Subcutaneous adipose tissue (tissue), 4 donors: Measurements from ENCODE around the gene CASKIN1. TPM values are rescaled to one million over a fixed set of nuclear protein-coding genes. Genes with fewer than 3 reads are reported as not detected.

Experiments used
- total RNA-seq, 4 donors: library from RNA; depleted of rRNA; stranded (reverse); fragments of >200 nt; gene quantifications; one replicate each; pipeline ENCODE4 v1.1.0, GENCODE V29; 2016
- TF ChIP-seq, protein P1 (sequence below): fragments of 450-650 bp; IDR thresholded peaks from one replicate; pipeline ENCODE4 v1.5.1; 2016; ENCODE audit warnings: low read depth, mild to moderate bottlenecking, control low read depth, antibody characterized with exemption, moderate library complexity

The CASKIN1 gene
- total RNA-seq, 4 donors from 2014 or later = not detected

GRCh38 chr16:2186064-2186463 is 10.3 kb downstream of the CASKIN1 start:
- TF ChIP-seq, protein P1, sequence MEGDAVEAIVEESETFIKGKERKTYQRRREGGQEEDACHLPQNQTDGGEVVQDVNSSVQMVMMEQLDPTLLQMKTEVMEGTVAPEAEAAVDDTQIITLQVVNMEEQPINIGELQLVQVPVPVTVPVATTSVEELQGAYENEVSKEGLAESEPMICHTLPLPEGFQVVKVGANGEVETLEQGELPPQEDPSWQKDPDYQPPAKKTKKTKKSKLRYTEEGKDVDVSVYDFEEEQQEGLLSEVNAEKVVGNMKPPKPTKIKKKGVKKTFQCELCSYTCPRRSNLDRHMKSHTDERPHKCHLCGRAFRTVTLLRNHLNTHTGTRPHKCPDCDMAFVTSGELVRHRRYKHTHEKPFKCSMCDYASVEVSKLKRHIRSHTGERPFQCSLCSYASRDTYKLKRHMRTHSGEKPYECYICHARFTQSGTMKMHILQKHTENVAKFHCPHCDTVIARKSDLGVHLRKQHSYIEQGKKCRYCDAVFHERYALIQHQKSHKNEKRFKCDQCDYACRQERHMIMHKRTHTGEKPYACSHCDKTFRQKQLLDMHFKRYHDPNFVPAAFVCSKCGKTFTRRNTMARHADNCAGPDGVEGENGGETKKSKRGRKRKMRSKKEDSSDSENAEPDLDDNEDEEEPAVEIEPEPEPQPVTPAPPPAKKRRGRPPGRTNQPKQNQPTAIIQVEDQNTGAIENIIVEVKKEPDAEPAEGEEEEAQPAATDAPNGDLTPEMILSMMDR = no peak

DNA sequence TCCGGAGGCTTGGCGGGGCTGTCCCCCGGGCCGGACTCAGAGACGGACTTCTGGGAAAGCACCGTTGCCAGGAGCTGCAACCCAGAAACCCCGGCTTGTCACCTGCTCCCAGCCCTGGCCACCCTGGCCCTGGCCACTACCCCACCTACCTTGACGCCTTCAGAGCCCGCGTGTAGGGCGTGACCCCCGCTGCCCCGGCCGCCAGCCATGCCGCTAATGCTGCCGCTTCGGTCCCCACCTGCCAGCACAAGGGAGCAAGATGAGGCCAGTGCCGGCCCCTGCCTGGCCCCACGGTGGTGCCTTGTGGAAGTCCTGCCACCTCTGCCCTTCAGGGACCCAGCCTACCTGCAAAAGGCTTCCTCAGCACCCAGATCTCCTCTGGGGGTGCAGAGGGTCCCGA is 11.4 kb downstream of the CASKIN1 start:
- TF ChIP-seq, protein P1 = no peak

DNA sequence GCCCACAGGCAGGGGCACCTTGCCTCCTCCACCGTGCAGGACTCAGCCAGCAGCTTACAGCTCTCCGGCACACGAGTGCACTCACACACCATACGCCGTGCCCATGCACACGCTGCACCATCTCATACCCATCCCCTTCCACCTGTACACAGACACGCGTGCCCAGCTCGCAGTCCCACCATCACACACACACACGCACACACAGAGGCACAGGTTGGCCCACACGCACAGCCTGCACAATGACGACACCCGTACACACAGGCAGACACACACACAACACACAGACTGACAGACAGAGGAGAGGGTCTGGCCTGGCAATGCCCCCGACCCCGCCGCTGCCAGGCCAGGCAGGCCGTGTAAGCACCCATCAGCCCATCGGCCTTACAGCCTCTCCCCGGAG is 12.1 kb downstream of the CASKIN1 start:
- TF ChIP-seq, protein P1 = no peak

- TF ChIP-seq, protein P1 = no peak
Observed at GRCh38 chr16:2183671-2184070, 12.7 kb downstream of the CASKIN1 start.

DNA sequence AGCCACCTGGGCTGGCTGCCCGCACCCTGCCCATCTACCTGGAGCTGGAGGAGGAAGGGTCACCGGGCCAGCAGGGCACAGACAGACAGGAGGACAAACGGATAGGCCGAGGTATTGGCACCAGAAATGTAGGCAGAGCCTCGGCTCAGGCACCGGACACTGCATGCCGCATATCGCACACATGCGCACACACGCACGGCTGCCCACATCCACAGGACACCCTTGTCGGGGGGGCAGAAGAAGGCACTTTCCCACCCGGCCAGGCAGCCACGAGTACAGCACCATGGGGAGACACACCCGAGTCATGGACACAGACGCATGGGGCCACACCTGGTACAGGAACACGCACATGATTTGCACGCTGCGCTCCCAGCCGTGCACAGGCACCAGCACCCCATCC is 14.5 kb downstream of the CASKIN1 start:
- TF ChIP-seq, protein P1 = no peak

- TF ChIP-seq, protein P1 = no peak
Observed at GRCh38 chr16:2180962-2181923, 15.2 kb downstream of the CASKIN1 start.

DNA sequence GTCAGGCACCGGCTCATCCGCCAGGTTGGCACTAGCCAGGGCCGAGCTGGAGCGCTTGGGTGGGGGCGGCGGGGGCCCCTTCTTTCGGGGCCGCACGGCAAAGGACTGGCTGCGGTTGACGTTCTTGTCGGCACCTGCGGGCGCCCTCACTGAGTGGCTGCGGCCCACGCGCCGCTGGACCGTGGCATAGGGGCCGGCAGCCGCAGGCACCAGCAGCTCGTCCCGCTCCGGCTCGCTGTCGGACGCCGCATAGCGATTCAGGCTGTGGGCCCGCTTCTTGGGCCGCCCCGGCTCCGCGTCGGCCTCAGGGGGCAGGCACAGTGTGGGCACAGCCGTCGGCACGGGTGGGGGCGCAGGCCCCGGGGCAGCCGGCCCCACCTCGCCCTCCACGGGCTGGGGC is 15.9 kb downstream of the CASKIN1 start:
- TF ChIP-seq, protein P1 = no peak
